WTC11 (cell line): Measurements from ENCODE around the gene GTPBP1. TPM values are rescaled to one million over a fixed set of nuclear protein-coding genes. Genes with fewer than 3 reads are reported as not detected.

ENCODE experiments used
- ATAC-seq: fragments of 200-7000 bp; cut with Tn5 transposase; 2 replicates; pipeline ENCODE4 v1.10.0; 2021; ENCODE audit warnings: mild to moderate bottlenecking, moderate library complexity
- CTCF ChIA-PET: fragments of 300-600 bp; sonication (Branson Sonifier 250); formaldehyde crosslinking; loops from one replicate; lab custom pipeline; 2021; ENCODE audit warnings: antibody characterized with exemption; lab: Charles Lee
- POLR2A ChIA-PET: fragments of 350-600 bp; sonication (Branson Sonifier 250); formaldehyde crosslinking; loops from one replicate; lab custom pipeline; 2021; ENCODE audit warnings: antibody characterized with exemption; lab: Charles Lee
- DNase-seq: peaks from one replicate; pipeline ENCODE4 v3.0.0; 2021; ENCODE audit warnings: low spot score
- H3K27ac Mint-ChIP-seq: 2 replicates; pipeline ENCODE4 v1.8.0; 2021; ENCODE audit warnings: mixed read lengths
- H3K27me3 Mint-ChIP-seq: 2 replicates; pipeline ENCODE4 v1.8.0; 2021; ENCODE audit warnings: low read depth, mild to moderate bottlenecking, moderate library complexity, mixed read lengths
- H3K36me3 Mint-ChIP-seq: 2 replicates; pipeline ENCODE4 v1.8.0; 2021; ENCODE audit warnings: mixed read lengths
- H3K4me1 Mint-ChIP-seq: 2 replicates; pipeline ENCODE4 v1.8.0; 2022; ENCODE audit warnings: mixed read lengths
- H3K4me3 Mint-ChIP-seq: 2 replicates; pipeline ENCODE4 v1.8.0; 2021; ENCODE audit warnings: mild to moderate bottlenecking, moderate library complexity, mixed read lengths
- H3K9me3 Mint-ChIP-seq: 2 replicates; pipeline ENCODE4 v1.8.0; 2021; ENCODE audit warnings: mixed read lengths
- CREM ChIP-seq: sonication (generic); formaldehyde crosslinking; IDR thresholded peaks from 2 replicates; pipeline ENCODE4 v1.8.1; 2022; ENCODE audit warnings: mild to moderate bottlenecking, missing genetic modification reagents, moderate library complexity
- FOXK1 ChIP-seq: sonication (generic); formaldehyde crosslinking; IDR thresholded peaks from 2 replicates; pipeline ENCODE4 v1.8.0; 2022; ENCODE audit warnings: mild to moderate bottlenecking, moderate library complexity, missing genetic modification reagents
- GABPB1 ChIP-seq: sonication (generic); formaldehyde crosslinking; IDR thresholded peaks from 2 replicates; pipeline ENCODE4 v1.8.1; 2023; ENCODE audit warnings: mild to moderate bottlenecking, missing genetic modification reagents
- HMGA2 ChIP-seq: fragments of 250-450 bp; sonication (Bioruptor Pico); IDR thresholded peaks from 2 replicates; pipeline ENCODE4 v1.4.0; 2021; ENCODE audit warnings: mild to moderate bottlenecking, moderate library complexity
- IRF2 ChIP-seq: sonication (generic); formaldehyde crosslinking; IDR thresholded peaks from 2 replicates; pipeline ENCODE4 v1.8.0; 2022; ENCODE audit warnings: low read depth, missing genetic modification reagents, borderline replicate concordance
- KAT7 ChIP-seq: sonication (generic); formaldehyde crosslinking; IDR thresholded peaks from 2 replicates; pipeline ENCODE4 v1.8.1; 2023; ENCODE audit warnings: missing genetic modification reagents, mild to moderate bottlenecking, borderline replicate concordance
- MYBL2 ChIP-seq: sonication (generic); formaldehyde crosslinking; IDR thresholded peaks from 2 replicates; pipeline ENCODE4 v1.8.1; 2023; ENCODE audit warnings: mild to moderate bottlenecking, moderate library complexity, missing genetic modification reagents
- NFATC4 ChIP-seq: fragments of 250-450 bp; sonication (Bioruptor Pico); IDR thresholded peaks from 2 replicates; pipeline ENCODE4 v1.9.0; 2021; ENCODE audit warnings: mild to moderate bottlenecking
- RORB ChIP-seq: fragments of 250-450 bp; sonication (Bioruptor Pico); IDR thresholded peaks from 2 replicates; pipeline ENCODE4 v1.9.0; 2021; ENCODE audit warnings: mild to moderate bottlenecking
- SMAD3 ChIP-seq: sonication (generic); formaldehyde crosslinking; IDR thresholded peaks from 2 replicates; pipeline ENCODE4 v1.8.0; 2022; ENCODE audit warnings: missing genetic modification reagents, mild to moderate bottlenecking, borderline replicate concordance
- TEAD4 ChIP-seq: sonication (generic); formaldehyde crosslinking; IDR thresholded peaks from 2 replicates; pipeline ENCODE4 v1.8.0; 2022; ENCODE audit warnings: mild to moderate bottlenecking, missing genetic modification reagents
- ZBTB21 ChIP-seq: sonication (generic); formaldehyde crosslinking; IDR thresholded peaks from 2 replicates; pipeline ENCODE4 v1.8.1; 2023; ENCODE audit warnings: mild to moderate bottlenecking, missing genetic modification reagents, borderline replicate concordance
- ZNF121 ChIP-seq: sonication (generic); formaldehyde crosslinking; IDR thresholded peaks from 2 replicates; pipeline ENCODE4 v1.8.0; 2023; ENCODE audit warnings: missing genetic modification reagents
- ZNF138 ChIP-seq: sonication (generic); formaldehyde crosslinking; conservative IDR thresholded peaks from 2 replicates; pipeline ENCODE4 v1.8.1; 2022; ENCODE audit warnings: mild to moderate bottlenecking, moderate library complexity, missing genetic modification reagents
- ZNF416 ChIP-seq: fragments of 250-450 bp; sonication (Bioruptor Pico); IDR thresholded peaks from 2 replicates; pipeline ENCODE4 v1.9.0; 2021; ENCODE audit warnings: mild to moderate bottlenecking, inconsistent platforms
- ZNF671 ChIP-seq: fragments of 250-450 bp; sonication (Bioruptor Pico); IDR thresholded peaks from 2 replicates; pipeline ENCODE4 v1.8.0; 2021; ENCODE audit warnings: mild to moderate bottlenecking
- total RNA-seq: library from RNA; stranded (reverse); gene quantifications from 3 replicates; pipeline ENCODE4 v1.2.3, GENCODE V29; 2021
- TF ChIP-seq, protein P1 (sequence below): sonication (generic); formaldehyde crosslinking; IDR thresholded peaks from 2 replicates; pipeline ENCODE4 v1.8.0; 2023; ENCODE audit warnings: missing genetic modification reagents, mild to moderate bottlenecking, borderline replicate concordance
- TF ChIP-seq, protein P2 (sequence below): sonication (generic); formaldehyde crosslinking; IDR thresholded peaks from 2 replicates; pipeline ENCODE4 v1.8.1; 2023; ENCODE audit warnings: mild to moderate bottlenecking, missing genetic modification reagents
- TF ChIP-seq, protein P3 (sequence below): sonication (generic); formaldehyde crosslinking; IDR thresholded peaks from 2 replicates; pipeline ENCODE4 v1.8.0; 2022; ENCODE audit warnings: mild to moderate bottlenecking, missing genetic modification reagents
- TF ChIP-seq, protein P4 (sequence below): sonication (generic); formaldehyde crosslinking; IDR thresholded peaks from 2 replicates; pipeline ENCODE4 v1.8.1; 2022; ENCODE audit warnings: mild to moderate bottlenecking, missing genetic modification reagents, moderate library complexity, borderline replicate concordance
- TF ChIP-seq, protein P5 (sequence below): sonication (generic); formaldehyde crosslinking; IDR thresholded peaks from 2 replicates; pipeline ENCODE4 v1.8.1; 2023; ENCODE audit warnings: mild to moderate bottlenecking, moderate library complexity, missing genetic modification reagents
- TF ChIP-seq, protein P6 (sequence below): fragments of 250-450 bp; sonication (Bioruptor Pico); IDR thresholded peaks from 2 replicates; pipeline ENCODE4 v1.9.0; 2021; ENCODE audit warnings: mild to moderate bottlenecking
- TF ChIP-seq, protein P7 (sequence below): sonication (generic); formaldehyde crosslinking; IDR thresholded peaks from 2 replicates; pipeline ENCODE4 v1.8.0; 2022; ENCODE audit warnings: mild to moderate bottlenecking, missing genetic modification reagents

GTPBP1 gene
- total RNA-seq, 1 experiment from 2014 or later, result 108 TPM

DNA sequence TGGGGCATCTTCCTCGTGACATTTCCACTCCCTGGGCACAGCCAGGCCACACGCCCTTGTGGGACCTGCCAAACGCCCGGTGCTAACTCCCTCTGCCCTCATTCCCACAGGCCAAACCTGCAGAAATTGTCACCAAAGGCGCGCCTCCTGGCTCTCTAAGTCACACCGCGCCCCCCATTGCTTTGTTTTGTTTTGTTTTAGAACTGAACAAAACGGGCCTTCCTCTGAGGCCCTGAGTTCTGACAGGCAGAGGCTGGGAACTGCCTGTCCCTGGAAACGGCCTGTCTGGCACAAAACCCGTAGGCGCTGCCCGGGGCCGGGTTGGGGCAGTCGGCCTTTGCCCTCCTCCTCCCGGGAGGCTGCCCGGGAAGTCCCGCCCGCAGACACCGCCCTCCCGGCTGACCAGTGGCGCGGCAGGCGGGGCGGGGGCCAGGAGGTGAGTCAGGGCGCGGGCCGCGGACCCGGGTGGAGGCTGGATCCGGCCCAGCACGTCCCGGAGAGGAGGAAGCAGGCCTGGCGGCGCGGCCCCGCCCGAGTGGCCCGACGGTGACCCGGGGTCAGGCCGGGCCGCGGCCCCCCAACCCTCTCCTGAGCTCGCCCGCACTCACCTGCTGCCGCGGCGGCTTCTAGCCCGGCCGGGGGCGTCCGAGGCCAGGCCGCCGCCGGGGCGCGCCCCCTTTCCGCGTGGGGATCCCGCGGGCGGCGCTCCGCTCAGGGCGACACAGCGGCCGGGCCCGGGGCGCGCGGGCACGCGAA lies 49.6 kb downstream of the GTPBP1 start:
- Mint-ChIP-seq H3K4me3 (peak overlapping the region; percentile 75), H3K4me1 (peaks cover 19% of the 10 kb centered on the region), H3K36me3 (no peaks in the 10 kb centered on the region), H3K27ac (peak overlapping the region; percentile 64; the same call in 1 of the 2 replicates), H3K27me3 (peaks cover 11% of the 10 kb centered on the region), H3K9me3 (no peaks in the 10 kb centered on the region)
- POLR2A ChIA-PET, result no interaction called here
- no peak for TF ChIP-seq HMGA2 (CRISPR knock-in tag)
- TF ChIP-seq, protein P1, sequence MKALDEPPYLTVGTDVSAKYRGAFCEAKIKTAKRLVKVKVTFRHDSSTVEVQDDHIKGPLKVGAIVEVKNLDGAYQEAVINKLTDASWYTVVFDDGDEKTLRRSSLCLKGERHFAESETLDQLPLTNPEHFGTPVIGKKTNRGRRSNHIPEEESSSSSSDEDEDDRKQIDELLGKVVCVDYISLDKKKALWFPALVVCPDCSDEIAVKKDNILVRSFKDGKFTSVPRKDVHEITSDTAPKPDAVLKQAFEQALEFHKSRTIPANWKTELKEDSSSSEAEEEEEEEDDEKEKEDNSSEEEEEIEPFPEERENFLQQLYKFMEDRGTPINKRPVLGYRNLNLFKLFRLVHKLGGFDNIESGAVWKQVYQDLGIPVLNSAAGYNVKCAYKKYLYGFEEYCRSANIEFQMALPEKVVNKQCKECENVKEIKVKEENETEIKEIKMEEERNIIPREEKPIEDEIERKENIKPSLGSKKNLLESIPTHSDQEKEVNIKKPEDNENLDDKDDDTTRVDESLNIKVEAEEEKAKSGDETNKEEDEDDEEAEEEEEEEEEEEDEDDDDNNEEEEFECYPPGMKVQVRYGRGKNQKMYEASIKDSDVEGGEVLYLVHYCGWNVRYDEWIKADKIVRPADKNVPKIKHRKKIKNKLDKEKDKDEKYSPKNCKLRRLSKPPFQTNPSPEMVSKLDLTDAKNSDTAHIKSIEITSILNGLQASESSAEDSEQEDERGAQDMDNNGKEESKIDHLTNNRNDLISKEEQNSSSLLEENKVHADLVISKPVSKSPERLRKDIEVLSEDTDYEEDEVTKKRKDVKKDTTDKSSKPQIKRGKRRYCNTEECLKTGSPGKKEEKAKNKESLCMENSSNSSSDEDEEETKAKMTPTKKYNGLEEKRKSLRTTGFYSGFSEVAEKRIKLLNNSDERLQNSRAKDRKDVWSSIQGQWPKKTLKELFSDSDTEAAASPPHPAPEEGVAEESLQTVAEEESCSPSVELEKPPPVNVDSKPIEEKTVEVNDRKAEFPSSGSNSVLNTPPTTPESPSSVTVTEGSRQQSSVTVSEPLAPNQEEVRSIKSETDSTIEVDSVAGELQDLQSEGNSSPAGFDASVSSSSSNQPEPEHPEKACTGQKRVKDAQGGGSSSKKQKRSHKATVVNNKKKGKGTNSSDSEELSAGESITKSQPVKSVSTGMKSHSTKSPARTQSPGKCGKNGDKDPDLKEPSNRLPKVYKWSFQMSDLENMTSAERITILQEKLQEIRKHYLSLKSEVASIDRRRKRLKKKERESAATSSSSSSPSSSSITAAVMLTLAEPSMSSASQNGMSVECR (CRISPR knock-in tag), result peak; percentile 34; the same call in 1 of the 2 replicates
- TF ChIP-seq KAT7 (CRISPR knock-in tag), result 0 out of 2 replicates have a peak, but pooled peaks have one; percentile 27
- TF ChIP-seq ZNF671, result no peak
- TF ChIP-seq GABPB1 (CRISPR knock-in tag), result peak; percentile 43
- DNase-seq (peak; percentile 72), ATAC-seq (peak; percentile 27)
- CTCF ChIA-PET, result interaction anchor here (1.3 to 2.5 kb wide), 5 partner anchors 11 to 30 kb away, joined by 5 to 17 read pairs (median 11); no protein-coding TSS in a partner anchor

DNA sequence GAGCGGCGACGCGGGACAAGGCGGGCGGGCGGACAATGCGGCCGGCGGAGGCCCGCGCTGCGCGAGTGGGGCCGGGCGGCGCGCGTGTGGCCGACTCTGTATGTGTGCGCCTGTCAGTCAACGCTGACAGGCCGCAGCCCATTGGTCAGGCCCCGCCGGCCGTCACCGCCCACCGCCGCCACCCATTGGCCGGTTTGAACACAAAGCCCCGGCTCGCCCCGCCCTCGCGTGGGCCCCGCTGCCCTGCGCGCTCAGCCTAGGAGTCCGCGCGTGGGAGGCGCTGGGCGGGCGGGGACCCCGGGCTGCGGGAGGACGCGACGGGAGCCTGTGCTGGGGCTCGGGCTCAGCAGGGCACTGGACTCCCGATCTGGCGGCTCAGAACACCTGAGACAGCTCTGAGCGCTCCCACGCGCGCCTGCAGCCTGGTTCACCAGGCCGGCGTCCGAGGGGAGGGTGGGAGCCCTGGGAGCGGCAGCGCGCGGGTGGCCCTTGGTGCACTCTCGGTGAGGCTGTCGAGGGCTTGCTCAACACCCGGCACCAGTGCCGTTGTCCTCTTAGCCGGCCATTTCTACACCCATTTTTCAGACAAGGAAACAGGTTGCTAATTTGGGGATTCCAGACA lies 50.3 kb downstream of the GTPBP1 start, which contains the start of gene SUN2:
Gene SUN2 (minus strand): TSS at position 88 of the 622 bp plus-strand sequence. CDS start 3,370 bp downstream, outside the sequence.
- H3K27me3 Mint-ChIP-seq, result peaks cover 11% of the 10 kb centered on the region
- CTCF ChIA-PET, result interaction anchor here (0.9 to 2.3 kb wide), 5 partner anchors 10 to 114 kb away, joined by 3 to 14 read pairs (median 5); no protein-coding TSS in a partner anchor
- TF ChIP-seq, protein P2, sequence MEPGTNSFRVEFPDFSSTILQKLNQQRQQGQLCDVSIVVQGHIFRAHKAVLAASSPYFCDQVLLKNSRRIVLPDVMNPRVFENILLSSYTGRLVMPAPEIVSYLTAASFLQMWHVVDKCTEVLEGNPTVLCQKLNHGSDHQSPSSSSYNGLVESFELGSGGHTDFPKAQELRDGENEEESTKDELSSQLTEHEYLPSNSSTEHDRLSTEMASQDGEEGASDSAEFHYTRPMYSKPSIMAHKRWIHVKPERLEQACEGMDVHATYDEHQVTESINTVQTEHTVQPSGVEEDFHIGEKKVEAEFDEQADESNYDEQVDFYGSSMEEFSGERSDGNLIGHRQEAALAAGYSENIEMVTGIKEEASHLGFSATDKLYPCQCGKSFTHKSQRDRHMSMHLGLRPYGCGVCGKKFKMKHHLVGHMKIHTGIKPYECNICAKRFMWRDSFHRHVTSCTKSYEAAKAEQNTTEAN (CRISPR knock-in tag), result 0 out of 2 replicates have a peak, but pooled peaks have one; percentile 24
- TF ChIP-seq ZNF121 (no peak), ZNF138 (CRISPR knock-in tag) (no peak), TEAD4 (no peak), SMAD3 (CRISPR knock-in tag) (no peak), IRF2 (CRISPR knock-in tag) (no peak), NFATC4 (CRISPR knock-in tag) (no peak), ZBTB21 (peak; percentile 65; the same call in 1 of the 2 replicates), FOXK1 (CRISPR knock-in tag) (peak; percentile 69), MYBL2 (CRISPR knock-in tag) (peak; percentile 98), CREM (CRISPR knock-in tag) (no peak), RORB (CRISPR knock-in tag) (no peak), ZNF416 (CRISPR knock-in tag) (no peak)
- TF ChIP-seq, protein P3, sequence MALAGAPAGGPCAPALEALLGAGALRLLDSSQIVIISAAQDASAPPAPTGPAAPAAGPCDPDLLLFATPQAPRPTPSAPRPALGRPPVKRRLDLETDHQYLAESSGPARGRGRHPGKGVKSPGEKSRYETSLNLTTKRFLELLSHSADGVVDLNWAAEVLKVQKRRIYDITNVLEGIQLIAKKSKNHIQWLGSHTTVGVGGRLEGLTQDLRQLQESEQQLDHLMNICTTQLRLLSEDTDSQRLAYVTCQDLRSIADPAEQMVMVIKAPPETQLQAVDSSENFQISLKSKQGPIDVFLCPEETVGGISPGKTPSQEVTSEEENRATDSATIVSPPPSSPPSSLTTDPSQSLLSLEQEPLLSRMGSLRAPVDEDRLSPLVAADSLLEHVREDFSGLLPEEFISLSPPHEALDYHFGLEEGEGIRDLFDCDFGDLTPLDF (CRISPR knock-in tag), result no peak
- TF ChIP-seq, protein P4, sequence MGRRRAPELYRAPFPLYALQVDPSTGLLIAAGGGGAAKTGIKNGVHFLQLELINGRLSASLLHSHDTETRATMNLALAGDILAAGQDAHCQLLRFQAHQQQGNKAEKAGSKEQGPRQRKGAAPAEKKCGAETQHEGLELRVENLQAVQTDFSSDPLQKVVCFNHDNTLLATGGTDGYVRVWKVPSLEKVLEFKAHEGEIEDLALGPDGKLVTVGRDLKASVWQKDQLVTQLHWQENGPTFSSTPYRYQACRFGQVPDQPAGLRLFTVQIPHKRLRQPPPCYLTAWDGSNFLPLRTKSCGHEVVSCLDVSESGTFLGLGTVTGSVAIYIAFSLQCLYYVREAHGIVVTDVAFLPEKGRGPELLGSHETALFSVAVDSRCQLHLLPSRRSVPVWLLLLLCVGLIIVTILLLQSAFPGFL, result no peak
- TF ChIP-seq, protein P5, sequence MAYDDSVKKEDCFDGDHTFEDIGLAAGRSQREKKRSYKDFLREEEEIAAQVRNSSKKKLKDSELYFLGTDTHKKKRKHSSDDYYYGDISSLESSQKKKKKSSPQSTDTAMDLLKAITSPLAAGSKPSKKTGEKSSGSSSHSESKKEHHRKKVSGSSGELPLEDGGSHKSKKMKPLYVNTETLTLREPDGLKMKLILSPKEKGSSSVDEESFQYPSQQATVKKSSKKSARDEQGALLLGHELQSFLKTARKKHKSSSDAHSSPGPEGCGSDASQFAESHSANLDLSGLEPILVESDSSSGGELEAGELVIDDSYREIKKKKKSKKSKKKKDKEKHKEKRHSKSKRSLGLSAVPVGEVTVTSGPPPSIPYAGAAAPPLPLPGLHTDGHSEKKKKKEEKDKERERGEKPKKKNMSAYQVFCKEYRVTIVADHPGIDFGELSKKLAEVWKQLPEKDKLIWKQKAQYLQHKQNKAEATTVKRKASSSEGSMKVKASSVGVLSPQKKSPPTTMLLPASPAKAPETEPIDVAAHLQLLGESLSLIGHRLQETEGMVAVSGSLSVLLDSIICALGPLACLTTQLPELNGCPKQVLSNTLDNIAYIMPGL (CRISPR knock-in tag), result peak; percentile 46; the same call in 1 of the 2 replicates
- TF ChIP-seq, protein P6, sequence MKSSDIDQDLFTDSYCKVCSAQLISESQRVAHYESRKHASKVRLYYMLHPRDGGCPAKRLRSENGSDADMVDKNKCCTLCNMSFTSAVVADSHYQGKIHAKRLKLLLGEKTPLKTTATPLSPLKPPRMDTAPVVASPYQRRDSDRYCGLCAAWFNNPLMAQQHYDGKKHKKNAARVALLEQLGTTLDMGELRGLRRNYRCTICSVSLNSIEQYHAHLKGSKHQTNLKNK (CRISPR knock-in tag), result no peak
- TF ChIP-seq, protein P7, sequence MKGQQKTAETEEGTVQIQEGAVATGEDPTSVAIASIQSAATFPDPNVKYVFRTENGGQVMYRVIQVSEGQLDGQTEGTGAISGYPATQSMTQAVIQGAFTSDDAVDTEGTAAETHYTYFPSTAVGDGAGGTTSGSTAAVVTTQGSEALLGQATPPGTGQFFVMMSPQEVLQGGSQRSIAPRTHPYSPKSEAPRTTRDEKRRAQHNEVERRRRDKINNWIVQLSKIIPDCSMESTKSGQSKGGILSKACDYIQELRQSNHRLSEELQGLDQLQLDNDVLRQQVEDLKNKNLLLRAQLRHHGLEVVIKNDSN (CRISPR knock-in tag), result no peak

More for the DNA sequence above, 50.3 kb downstream of the GTPBP1 start, which contains the start of gene SUN2:
- H3K27ac Mint-ChIP-seq, result peak within 1 kb of the TSS; percentile 64
- POLR2A ChIA-PET, result no interaction called here
- H3K36me3 Mint-ChIP-seq, result no peaks in the 10 kb centered on the region
- DNase-seq (peak; percentile 80), ATAC-seq (peak; percentile 80)
- H3K4me1 Mint-ChIP-seq, result peaks cover 19% of the 10 kb centered on the region
- no peaks in the 10 kb centered on the region for H3K9me3 Mint-ChIP-seq
- peak within 1 kb of the TSS; percentile 75 for H3K4me3 Mint-ChIP-seq
